Measurements from ENCODE around the gene IL17B. TPM values are rescaled to one million over a fixed set of nuclear protein-coding genes. Genes with fewer than 3 reads are reported as not detected.

Gene IL17B
- polyA plus RNA-seq, 1 experiment: 0.24 TPM

- CTCF ChIA-PET: interaction anchor here (0.5 to 7.2 kb wide), 37 partner anchors 8 to 639 kb away, joined by 3 to 90 read pairs (median 5); partner anchors contain the start of genes GRPEL2, IL17B and PCYOX1L
- Histone ChIP-seq H3K27me3 (ENCODE audit: control insufficient read depth, insufficient read depth, low read length) (no peaks in the 10 kb centered on the region), H3K9me3 (ENCODE audit: control insufficient read depth, insufficient read depth, low read length) (no peaks in the 10 kb centered on the region), H3K27ac (ENCODE audit: low read depth, low read length) (no peak overlapping the region), H3K4me3 (ENCODE audit: low read depth, low read length) (no peak overlapping the region)
- TF ChIP-seq, protein P1, sequence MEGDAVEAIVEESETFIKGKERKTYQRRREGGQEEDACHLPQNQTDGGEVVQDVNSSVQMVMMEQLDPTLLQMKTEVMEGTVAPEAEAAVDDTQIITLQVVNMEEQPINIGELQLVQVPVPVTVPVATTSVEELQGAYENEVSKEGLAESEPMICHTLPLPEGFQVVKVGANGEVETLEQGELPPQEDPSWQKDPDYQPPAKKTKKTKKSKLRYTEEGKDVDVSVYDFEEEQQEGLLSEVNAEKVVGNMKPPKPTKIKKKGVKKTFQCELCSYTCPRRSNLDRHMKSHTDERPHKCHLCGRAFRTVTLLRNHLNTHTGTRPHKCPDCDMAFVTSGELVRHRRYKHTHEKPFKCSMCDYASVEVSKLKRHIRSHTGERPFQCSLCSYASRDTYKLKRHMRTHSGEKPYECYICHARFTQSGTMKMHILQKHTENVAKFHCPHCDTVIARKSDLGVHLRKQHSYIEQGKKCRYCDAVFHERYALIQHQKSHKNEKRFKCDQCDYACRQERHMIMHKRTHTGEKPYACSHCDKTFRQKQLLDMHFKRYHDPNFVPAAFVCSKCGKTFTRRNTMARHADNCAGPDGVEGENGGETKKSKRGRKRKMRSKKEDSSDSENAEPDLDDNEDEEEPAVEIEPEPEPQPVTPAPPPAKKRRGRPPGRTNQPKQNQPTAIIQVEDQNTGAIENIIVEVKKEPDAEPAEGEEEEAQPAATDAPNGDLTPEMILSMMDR (IDR thresholded peaks at IDR 0.05; ENCODE audit: low read depth, low read length): peak; percentile 83
- no peak for DNase-seq (ENCODE audit: low read depth, low spot score)
- POLR2A ChIA-PET: interaction anchor here (0.8 to 1.3 kb wide), 5 partner anchors 16 to 61 kb away, joined by 3 to 6 read pairs (median 4); no protein-coding TSS in a partner anchor
Observed at GRCh38 chr5:149371296-149371962, 7.7 kb downstream of the IL17B start.

DNA sequence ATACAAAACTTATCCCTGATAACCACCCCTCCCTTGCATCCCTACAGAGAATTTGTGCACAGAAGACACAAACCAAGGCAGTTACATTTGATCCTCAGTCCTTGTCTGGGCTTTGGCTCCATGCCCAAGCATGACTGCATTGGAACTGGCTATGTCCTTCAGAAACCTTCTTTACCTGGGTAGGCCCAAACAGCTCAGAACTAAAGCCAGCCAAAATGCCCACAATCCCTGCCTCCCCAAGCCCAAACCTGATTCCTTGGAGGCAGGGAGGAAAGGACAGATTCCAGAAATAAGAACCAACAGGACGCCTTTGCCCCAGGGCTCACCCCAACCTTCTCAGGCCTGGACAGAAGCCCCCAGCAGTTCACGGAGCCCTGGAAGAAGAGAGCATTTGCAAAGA is 8.2 kb downstream of the IL17B start:
- TF ChIP-seq, protein P1 (IDR thresholded peaks at IDR 0.05; ENCODE audit: low read depth, low read length): no peak
- Histone ChIP-seq H3K9me3 (ENCODE audit: control insufficient read depth, insufficient read depth, low read length) (no peaks in the 10 kb centered on the region), H3K27me3 (ENCODE audit: control insufficient read depth, insufficient read depth, low read length) (no peaks in the 10 kb centered on the region), H3K27ac (ENCODE audit: low read depth, low read length) (no peak overlapping the region), H3K4me3 (ENCODE audit: low read depth, low read length) (no peak overlapping the region)
- ChIA-PET POLR2A (interaction anchor here (0.8 to 1.1 kb wide), 3 partner anchors 17 to 52 kb away, joined by 3 to 5 read pairs (median 4); no protein-coding TSS in a partner anchor), CTCF (interaction anchor here (0.6 to 7.2 kb wide), 26 partner anchors 10 to 251 kb away, joined by 3 to 90 read pairs (median 6); partner anchors contain the start of genes GRPEL2, IL17B and PCYOX1L)
- no peak for DNase-seq (ENCODE audit: low read depth, low spot score)

DNA sequence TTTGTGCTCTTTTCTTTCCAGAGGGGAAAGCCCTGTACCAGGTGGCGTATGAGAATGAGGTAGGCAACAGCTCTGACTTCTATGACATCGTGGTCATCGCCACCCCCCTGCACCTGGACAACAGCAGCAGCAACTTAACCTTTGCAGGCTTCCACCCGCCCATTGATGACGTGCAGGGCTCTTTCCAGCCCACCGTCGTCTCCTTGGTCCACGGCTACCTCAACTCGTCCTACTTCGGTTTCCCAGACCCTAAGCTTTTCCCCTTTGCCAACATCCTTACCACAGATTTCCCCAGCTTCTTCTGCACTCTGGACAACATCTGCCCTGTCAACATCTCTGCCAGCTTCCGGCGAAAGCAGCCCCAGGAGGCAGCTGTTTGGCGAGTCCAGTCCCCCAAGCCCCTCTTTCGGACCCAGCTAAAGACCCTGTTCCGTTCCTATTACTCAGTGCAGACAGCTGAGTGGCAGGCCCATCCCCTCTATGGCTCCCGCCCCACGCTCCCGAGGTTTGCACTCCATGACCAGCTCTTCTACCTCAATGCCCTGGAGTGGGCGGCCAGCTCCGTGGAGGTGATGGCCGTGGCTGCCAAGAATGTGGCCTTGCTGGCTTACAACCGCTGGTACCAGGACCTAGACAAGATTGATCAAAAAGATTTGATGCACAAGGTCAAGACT is 11.0 kb downstream of the IL17B start:
- ChIA-PET CTCF (interaction anchor here (0.8 to 7.2 kb wide), 34 partner anchors 8 to 438 kb away, joined by 3 to 90 read pairs (median 7); partner anchors contain the start of genes CSNK1A1, GRPEL2, IL17B and PCYOX1L), POLR2A (interaction anchor here (0.5 to 3.6 kb wide), 6 partner anchors 15 to 66 kb away, joined by 3 to 31 read pairs (median 6); no protein-coding TSS in a partner anchor)
- TF ChIP-seq, protein P1 (IDR thresholded peaks at IDR 0.05; ENCODE audit: low read depth, low read length): no peak
- no peak overlapping the region for H3K27ac ChIP-seq (ENCODE audit: low read depth, low read length)
- DNase-seq (ENCODE audit: low read depth, low spot score): no peak
- no peaks in the 10 kb centered on the region for H3K9me3 ChIP-seq (ENCODE audit: control insufficient read depth, insufficient read depth, low read length)
- no peak overlapping the region for H3K4me3 ChIP-seq (ENCODE audit: low read depth, low read length)
- H3K27me3 ChIP-seq (ENCODE audit: control insufficient read depth, insufficient read depth, low read length): no peaks in the 10 kb centered on the region

DNA sequence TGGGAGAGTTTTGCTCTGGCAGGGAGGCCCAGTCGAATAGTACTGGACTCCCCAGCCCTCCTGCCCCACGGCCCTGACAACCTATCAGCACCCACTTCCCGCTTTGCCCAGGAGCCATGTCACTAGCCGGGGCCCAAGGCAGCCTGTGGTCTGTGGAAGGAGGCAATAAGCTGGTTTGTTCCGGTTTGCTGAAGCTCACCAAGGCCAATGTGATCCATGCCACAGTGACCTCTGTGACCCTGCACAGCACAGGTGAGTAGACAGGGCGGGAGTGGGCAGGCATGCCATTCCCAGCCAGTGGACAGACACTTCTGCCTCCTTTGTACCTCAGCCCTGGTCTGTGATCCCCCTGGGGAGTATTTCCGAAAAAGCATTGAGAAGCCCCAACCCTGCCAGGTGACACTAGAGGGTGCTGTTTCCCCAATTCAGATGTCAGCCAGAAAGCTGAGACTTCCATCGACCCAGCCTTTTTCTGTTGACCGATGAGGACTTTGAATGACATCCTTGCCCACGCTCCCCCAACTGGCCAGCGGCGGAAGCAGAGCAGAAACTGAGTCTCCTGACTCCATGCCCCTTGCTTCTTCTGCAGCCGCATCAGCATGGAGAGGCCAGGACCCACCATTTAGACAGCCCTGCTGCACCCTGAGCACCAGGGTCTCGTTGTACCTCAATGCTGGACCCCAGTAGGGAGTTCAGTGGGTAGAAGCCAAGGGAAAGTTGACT is 11.7 kb downstream of the IL17B start:
- TF ChIP-seq, protein P1 (IDR thresholded peaks at IDR 0.05; ENCODE audit: low read depth, low read length): peak; percentile 93
- H3K4me3 ChIP-seq (ENCODE audit: low read depth, low read length): no peak overlapping the region
- ChIA-PET POLR2A (interaction anchor here (0.5 to 3.6 kb wide), 6 partner anchors 14 to 66 kb away, joined by 3 to 31 read pairs (median 6); no protein-coding TSS in a partner anchor), CTCF (interaction anchor here (0.5 to 7.2 kb wide), 39 partner anchors 8 to 438 kb away, joined by 3 to 90 read pairs (median 6); partner anchors contain the start of genes CSNK1A1, GRPEL2, IL17B and PCYOX1L)
- no peaks in the 10 kb centered on the region for H3K9me3 ChIP-seq (ENCODE audit: control insufficient read depth, insufficient read depth, low read length)
- H3K27me3 ChIP-seq (ENCODE audit: control insufficient read depth, insufficient read depth, low read length): no peaks in the 10 kb centered on the region
- DNase-seq (ENCODE audit: low read depth, low spot score): no peak
- no peak overlapping the region for H3K27ac ChIP-seq (ENCODE audit: low read depth, low read length)
